LNCaP clone FGC (cell line): Measurements from ENCODE around the gene MCF2.

Experiments used
- DNase-seq: peaks from one replicate; pipeline ENCODE4 v3.0.0-alpha.2; 2011; ENCODE audit warnings: low read depth
- H3K4me3 ChIP-seq: 2 replicates; pipeline ENCODE4 v1.5.1; 2011; ENCODE audit warnings: mild to moderate bottlenecking, low read depth, low read length, control low read depth
- TF ChIP-seq, protein P1 (sequence below): IDR thresholded peaks from 2 replicates; pipeline ENCODE4 v1.5.1; 2012; ENCODE audit warnings: mild to moderate bottlenecking; ENCODE audit not compliant: control insufficient read depth, insufficient read depth; ENCODE audit errors: extremely low read depth

The MCF2 gene

DNA sequence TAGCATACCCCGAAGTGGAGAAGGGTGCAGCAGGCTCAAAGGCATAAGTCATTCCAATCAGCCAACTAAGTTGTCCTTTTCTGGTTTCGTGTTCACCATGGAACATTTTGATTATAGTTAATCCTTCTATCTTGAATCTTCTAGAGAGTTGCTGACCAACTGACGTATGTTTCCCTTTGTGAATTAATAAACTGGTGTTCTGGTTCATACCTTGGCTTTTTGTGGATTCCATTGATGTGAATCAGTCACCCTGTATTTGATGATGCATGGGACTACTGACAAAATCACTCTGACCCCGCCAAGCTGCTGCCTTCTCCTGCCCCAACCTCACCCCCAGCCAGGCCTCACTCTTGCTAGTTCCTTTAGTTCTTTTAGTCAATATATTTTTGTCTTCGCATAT, 144.7 kb downstream of the MCF2 start:
- H3K4me3 ChIP-seq: no peak overlapping the region
- TF ChIP-seq, protein P1, sequence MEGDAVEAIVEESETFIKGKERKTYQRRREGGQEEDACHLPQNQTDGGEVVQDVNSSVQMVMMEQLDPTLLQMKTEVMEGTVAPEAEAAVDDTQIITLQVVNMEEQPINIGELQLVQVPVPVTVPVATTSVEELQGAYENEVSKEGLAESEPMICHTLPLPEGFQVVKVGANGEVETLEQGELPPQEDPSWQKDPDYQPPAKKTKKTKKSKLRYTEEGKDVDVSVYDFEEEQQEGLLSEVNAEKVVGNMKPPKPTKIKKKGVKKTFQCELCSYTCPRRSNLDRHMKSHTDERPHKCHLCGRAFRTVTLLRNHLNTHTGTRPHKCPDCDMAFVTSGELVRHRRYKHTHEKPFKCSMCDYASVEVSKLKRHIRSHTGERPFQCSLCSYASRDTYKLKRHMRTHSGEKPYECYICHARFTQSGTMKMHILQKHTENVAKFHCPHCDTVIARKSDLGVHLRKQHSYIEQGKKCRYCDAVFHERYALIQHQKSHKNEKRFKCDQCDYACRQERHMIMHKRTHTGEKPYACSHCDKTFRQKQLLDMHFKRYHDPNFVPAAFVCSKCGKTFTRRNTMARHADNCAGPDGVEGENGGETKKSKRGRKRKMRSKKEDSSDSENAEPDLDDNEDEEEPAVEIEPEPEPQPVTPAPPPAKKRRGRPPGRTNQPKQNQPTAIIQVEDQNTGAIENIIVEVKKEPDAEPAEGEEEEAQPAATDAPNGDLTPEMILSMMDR: no peak
- DNase-seq: no peak

DNA sequence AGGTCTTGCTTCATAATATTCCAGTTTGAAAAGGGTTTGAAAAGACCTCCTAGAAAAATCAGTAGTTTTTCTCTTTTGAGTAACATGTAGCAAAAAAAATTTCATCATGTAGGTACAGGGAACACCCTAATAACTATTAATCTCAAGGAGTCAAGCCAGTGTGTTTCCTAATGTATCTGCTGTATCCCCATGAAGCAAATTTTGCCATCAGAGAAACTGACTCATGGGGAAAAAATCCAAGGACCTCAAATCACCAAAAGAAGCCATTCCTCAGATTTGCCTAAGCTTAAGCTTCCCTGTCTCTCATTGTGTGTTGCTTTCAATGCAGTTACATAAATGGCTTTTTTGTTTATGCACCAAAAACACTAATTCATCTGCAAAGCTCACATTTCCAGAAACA, 147.7 kb downstream of the MCF2 start:
- H3K4me3 ChIP-seq: no peak overlapping the region
- TF ChIP-seq, protein P1: no peak
- DNase-seq: no peak

DNA sequence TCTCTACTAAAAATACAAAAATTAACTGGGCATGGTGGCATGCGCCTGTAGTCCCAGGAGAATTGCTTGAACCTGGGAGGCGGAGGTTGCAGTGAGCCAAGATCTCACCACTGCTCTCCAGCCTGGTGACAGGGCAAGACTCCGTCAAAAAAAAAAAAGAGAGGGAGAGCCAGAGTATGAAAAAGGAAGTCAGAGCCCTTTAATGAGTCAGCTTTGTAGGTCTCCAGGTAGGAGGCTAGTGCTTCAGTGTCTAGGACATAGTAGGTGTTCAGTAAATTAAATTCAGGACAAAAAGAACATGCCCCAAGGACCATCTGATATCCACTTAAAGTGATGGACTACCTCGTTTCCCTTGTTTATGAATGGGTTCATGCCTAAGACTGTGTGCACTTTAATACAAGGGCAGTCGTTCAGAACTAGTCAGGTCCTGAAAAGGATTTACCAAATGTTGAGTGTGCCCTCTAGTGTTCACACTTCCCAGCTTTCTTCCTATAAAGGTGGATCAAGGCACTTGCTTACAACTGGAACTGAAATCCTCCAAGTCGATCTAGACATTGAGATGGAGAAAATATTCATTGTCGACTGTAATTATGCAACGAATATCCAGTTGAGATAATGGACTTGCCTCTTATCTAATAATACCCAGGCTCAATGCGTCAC, 148.5 kb downstream of the MCF2 start:
- TF ChIP-seq, protein P1: peak; percentile 59
- H3K4me3 ChIP-seq: no peak overlapping the region
- DNase-seq: peak; percentile 43

DNA sequence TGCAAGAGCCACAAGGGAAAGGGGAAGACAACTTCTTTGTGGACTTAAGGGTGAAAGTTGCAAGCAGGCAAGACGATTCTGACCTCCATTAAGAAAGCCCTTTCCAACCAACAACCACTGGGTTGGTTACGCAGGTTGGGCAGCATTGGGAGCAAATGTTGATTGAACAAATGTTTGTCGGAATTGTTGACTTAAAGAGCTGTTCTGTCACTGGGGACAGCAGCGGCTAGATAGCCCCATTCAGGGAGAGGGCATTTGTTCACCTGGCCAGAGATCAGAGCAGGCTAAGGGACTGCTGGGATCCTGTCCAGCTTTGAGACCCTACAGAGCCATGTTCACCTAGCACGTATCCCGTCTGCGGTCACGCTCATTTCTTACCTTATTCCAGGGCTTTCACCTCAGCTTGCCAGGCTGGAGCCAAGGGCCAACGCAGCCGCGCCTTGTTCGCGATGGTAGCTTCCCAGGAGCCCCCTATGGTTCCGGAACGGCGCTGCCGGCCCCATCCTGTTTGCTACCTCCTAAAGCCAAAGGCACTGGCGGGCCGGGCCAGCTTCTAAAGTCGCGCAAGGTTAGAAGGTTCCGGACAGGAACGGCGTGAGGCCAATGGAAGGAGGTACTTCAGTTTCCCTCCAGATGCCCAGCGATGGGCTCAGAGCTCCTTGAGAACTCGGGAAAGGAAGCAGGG, 152.8 kb downstream of the MCF2 start:
- TF ChIP-seq, protein P1: no peak
- H3K4me3 ChIP-seq: no peak overlapping the region
- DNase-seq: no peak

DNA sequence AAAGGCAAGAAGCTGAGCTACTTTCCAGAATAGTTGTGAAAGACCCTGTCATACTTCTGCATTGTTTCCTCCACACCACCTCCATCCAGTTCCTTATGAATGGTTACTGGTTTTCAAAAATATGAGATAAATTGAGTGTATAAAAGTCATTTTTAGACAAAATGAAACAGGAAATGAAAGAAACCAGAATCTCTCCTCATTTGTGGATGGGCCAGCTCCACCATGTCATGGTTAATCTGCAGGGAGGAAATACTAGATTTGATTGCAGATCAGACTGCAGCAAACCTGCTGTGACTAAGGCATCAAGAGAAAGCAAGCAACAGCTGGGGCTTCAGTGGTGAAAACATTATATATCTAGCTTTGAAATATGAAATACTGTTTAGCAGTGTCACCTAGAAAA, 153.6 kb downstream of the MCF2 start:
- H3K4me3 ChIP-seq: no peak overlapping the region
- DNase-seq: no peak
- TF ChIP-seq, protein P1: no peak

DNA sequence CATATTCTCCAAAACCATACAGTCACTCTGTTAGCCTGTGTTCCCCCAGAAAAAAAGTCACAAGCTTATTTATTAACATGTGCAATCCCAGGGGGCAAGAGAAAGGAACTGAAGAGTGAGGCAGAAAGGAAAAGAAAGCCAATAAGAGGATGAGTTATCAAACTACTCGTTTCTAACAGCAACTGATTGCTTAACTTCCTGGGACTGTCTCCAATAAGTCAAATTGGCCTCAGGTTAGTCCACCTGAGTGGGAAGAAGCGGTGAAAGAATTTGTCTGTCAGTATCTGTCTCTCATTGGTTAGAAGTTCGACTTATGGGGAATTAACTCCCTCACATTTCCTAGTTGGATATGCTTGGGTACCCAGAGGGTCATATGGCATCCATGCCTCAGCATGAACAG, 163.4 kb downstream of the MCF2 start:
- no peak overlapping the region for H3K4me3 ChIP-seq
- TF ChIP-seq, protein P1: no peak
- DNase-seq: no peak

DNA sequence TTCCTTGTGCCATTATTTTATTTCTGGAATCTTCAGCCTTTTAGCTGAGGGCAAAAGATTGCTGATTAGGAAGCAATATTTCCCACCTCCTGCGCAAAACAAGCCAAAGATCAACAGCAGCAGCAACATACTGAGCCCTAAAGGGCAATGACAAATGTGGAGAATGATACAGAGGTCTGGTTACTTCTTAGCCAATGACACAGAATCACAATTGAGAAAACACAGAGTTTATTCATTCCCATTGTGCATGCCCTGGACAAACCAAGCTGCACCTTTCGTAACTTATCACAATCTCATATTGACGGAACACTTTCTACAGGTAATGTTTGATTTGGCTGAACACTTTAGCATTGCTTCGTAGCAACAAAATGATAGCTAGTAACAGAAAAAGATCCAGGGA, 164.0 kb downstream of the MCF2 start:
- peak; percentile 78 for DNase-seq
- TF ChIP-seq, protein P1: no peak
- H3K4me3 ChIP-seq: no peak overlapping the region
